Chondrocyte (in vitro differentiated cells): ENCODE measurements around the gene RNF111. TPM values are rescaled to one million over a fixed set of nuclear protein-coding genes. Genes with fewer than 3 reads are reported as not detected.

Experiments used
- DNase-seq: peaks from one replicate; pipeline ENCODE4 v3.0.0; 2021; ENCODE audit warnings: mixed read lengths, low spot score
- H3K27ac Mint-ChIP-seq: one replicate; pipeline ENCODE4 v1.8.0; 2021; ENCODE audit warnings: mild to moderate bottlenecking, moderate library complexity, mixed read lengths; ENCODE audit not compliant: unreplicated experiment
- H3K27me3 Mint-ChIP-seq: 2 replicates; pipeline ENCODE4 v1.8.0; 2021; ENCODE audit warnings: low read depth, mixed read lengths
- H3K36me3 Mint-ChIP-seq: 2 replicates; pipeline ENCODE4 v1.8.0; 2021; ENCODE audit warnings: low read depth, mixed read lengths
- H3K4me1 Mint-ChIP-seq: 2 replicates; pipeline ENCODE4 v1.8.0; 2021; ENCODE audit warnings: low read depth, mild to moderate bottlenecking, mixed read lengths
- H3K4me3 Mint-ChIP-seq: one replicate; pipeline ENCODE4 v1.8.0; 2021; ENCODE audit warnings: mild to moderate bottlenecking, moderate library complexity, mixed read lengths; ENCODE audit not compliant: unreplicated experiment
- H3K9me3 Mint-ChIP-seq: 2 replicates; pipeline ENCODE4 v1.8.0; 2021; ENCODE audit warnings: low read depth, mixed read lengths
- total RNA-seq: library from RNA; stranded (reverse); gene quantifications from 3 replicates; pipeline ENCODE4 v1.2.1, GENCODE V29; 2021
- TF ChIP-seq, protein P1 (sequence below): fragments of 200-600 bp; sonication (generic); IDR thresholded peaks from 2 replicates; pipeline ENCODE4 v1.5.0; 2021; ENCODE audit warnings: antibody characterized with exemption, mild to moderate bottlenecking, moderate library complexity

RNF111 gene
- total RNA-seq, 1 donor from 2014 or later: 27.1 TPM

DNA sequence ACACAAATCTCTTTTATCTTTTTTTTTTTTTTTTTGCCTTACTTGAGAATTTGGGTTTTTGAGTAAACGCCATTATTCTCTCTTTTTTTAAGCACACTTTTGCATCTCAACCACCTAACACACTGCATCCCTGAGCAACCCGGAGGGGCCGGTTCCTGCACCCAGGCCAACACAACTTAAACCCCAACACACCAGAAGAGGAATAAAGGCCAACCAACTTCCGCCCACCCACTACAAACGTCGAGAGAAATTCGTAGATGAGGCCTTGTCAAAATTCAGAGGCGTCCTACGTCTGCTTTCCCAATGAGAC, 117.1 kb downstream of the RNF111 start:
- H3K9me3 Mint-ChIP-seq: no peaks in the 10 kb centered on the region
- TF ChIP-seq, protein P1, sequence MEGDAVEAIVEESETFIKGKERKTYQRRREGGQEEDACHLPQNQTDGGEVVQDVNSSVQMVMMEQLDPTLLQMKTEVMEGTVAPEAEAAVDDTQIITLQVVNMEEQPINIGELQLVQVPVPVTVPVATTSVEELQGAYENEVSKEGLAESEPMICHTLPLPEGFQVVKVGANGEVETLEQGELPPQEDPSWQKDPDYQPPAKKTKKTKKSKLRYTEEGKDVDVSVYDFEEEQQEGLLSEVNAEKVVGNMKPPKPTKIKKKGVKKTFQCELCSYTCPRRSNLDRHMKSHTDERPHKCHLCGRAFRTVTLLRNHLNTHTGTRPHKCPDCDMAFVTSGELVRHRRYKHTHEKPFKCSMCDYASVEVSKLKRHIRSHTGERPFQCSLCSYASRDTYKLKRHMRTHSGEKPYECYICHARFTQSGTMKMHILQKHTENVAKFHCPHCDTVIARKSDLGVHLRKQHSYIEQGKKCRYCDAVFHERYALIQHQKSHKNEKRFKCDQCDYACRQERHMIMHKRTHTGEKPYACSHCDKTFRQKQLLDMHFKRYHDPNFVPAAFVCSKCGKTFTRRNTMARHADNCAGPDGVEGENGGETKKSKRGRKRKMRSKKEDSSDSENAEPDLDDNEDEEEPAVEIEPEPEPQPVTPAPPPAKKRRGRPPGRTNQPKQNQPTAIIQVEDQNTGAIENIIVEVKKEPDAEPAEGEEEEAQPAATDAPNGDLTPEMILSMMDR: no peak
- peak overlapping the region; percentile 95 for H3K27ac Mint-ChIP-seq
- peak overlapping the region; percentile 88 for H3K4me3 Mint-ChIP-seq
- DNase-seq: no peak
- H3K27me3 Mint-ChIP-seq: no peaks in the 10 kb centered on the region
- H3K36me3 Mint-ChIP-seq: peaks cover 7% of the 10 kb centered on the region
- peaks cover 12% of the 10 kb centered on the region for H3K4me1 Mint-ChIP-seq

- H3K27me3 Mint-ChIP-seq: no peaks in the 10 kb centered on the region
- H3K4me3 Mint-ChIP-seq: peak within 1 kb of the TSS; percentile 88
- peaks cover 12% of the 10 kb centered on the region for H3K4me1 Mint-ChIP-seq
- peak within 1 kb of the TSS; percentile 95 for H3K27ac Mint-ChIP-seq
- DNase-seq: peak; percentile 83
- H3K36me3 Mint-ChIP-seq: peaks cover 7% of the 10 kb centered on the region
- H3K9me3 Mint-ChIP-seq: no peaks in the 10 kb centered on the region
- TF ChIP-seq, protein P1: no peak
Observed at GRCh38 chr15:59104912-59105732, 117.7 kb downstream of the RNF111 start, which contains the start of gene CCNB2. TSS of gene CCNB2 (plus strand) at chr15:59105146. CDS start at chr15:59105269, 123 bp downstream.

DNA sequence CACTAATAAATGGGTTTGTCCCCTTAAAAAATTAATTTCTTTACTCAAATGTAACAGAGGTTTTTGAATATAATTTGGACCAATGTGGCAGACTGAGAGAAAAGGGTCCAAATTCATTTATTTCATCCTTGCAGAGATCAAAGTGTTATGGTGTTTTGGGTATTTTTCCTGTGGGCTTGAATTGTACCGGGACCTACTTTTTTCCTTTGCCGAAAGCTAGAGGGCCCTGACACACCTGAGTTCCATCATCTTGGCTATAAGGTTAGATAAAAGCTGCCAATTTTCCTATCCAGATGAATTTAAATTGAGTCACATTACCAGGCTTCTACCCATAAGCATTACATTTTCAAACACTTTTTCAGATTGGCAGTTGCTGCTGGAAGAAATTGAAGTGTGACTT, 118.4 kb downstream of the RNF111 start:
- Mint-ChIP-seq H3K9me3 (no peaks in the 10 kb centered on the region), H3K4me3 (peak overlapping the region; percentile 88), H3K4me1 (peaks cover 12% of the 10 kb centered on the region), H3K27ac (peak overlapping the region; percentile 95), H3K36me3 (peaks cover 5% of the 10 kb centered on the region), H3K27me3 (no peaks in the 10 kb centered on the region)
- no peak for DNase-seq
- TF ChIP-seq, protein P1: peak; percentile 51

GRCh38 chr15:59111251-59111650, 123.8 kb downstream of the RNF111 start:
- no peaks in the 10 kb centered on the region for H3K9me3 Mint-ChIP-seq
- H3K4me1 Mint-ChIP-seq: no peaks in the 10 kb centered on the region
- no peaks in the 10 kb centered on the region for H3K27me3 Mint-ChIP-seq
- TF ChIP-seq, protein P1: no peak
- H3K27ac Mint-ChIP-seq: no peak overlapping the region
- peaks cover 10% of the 10 kb centered on the region for H3K36me3 Mint-ChIP-seq
- no peak for DNase-seq
- no peak overlapping the region for H3K4me3 Mint-ChIP-seq

DNA sequence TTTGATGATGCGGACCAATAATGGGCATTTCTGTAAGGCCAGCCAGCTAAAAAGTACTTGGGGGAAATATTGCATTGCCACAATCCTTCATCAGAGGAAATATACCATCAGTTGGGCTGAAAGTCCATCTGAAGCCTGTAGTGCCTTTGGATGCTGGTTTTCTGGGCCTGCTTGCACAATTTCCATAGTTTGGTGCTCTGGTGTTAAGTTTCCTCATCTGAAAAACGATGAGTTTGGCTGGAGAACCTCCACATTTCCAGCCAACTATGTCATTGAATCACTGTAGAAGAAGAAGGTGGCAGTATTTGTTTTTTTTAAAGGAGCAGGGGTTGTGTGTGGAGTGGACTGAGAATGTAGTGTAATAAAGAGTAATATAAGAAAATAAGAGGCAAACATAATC, 127.6 kb downstream of the RNF111 start:
- Mint-ChIP-seq H3K27me3 (no peaks in the 10 kb centered on the region), H3K27ac (no peak overlapping the region), H3K4me1 (no peaks in the 10 kb centered on the region), H3K36me3 (peaks cover 13% of the 10 kb centered on the region), H3K4me3 (no peak overlapping the region), H3K9me3 (no peaks in the 10 kb centered on the region)
- no peak for DNase-seq
- TF ChIP-seq, protein P1: no peak
